Measurements from ENCODE around the gene RGS12. TPM values are rescaled to one million over a fixed set of nuclear protein-coding genes. Genes with fewer than 3 reads are reported as not detected.

The RGS12 gene
- total and polyA plus RNA-seq, 2 experiments from 2014 or later: 8.0 to 19.0 TPM

- TF ChIP-seq, protein P1, sequence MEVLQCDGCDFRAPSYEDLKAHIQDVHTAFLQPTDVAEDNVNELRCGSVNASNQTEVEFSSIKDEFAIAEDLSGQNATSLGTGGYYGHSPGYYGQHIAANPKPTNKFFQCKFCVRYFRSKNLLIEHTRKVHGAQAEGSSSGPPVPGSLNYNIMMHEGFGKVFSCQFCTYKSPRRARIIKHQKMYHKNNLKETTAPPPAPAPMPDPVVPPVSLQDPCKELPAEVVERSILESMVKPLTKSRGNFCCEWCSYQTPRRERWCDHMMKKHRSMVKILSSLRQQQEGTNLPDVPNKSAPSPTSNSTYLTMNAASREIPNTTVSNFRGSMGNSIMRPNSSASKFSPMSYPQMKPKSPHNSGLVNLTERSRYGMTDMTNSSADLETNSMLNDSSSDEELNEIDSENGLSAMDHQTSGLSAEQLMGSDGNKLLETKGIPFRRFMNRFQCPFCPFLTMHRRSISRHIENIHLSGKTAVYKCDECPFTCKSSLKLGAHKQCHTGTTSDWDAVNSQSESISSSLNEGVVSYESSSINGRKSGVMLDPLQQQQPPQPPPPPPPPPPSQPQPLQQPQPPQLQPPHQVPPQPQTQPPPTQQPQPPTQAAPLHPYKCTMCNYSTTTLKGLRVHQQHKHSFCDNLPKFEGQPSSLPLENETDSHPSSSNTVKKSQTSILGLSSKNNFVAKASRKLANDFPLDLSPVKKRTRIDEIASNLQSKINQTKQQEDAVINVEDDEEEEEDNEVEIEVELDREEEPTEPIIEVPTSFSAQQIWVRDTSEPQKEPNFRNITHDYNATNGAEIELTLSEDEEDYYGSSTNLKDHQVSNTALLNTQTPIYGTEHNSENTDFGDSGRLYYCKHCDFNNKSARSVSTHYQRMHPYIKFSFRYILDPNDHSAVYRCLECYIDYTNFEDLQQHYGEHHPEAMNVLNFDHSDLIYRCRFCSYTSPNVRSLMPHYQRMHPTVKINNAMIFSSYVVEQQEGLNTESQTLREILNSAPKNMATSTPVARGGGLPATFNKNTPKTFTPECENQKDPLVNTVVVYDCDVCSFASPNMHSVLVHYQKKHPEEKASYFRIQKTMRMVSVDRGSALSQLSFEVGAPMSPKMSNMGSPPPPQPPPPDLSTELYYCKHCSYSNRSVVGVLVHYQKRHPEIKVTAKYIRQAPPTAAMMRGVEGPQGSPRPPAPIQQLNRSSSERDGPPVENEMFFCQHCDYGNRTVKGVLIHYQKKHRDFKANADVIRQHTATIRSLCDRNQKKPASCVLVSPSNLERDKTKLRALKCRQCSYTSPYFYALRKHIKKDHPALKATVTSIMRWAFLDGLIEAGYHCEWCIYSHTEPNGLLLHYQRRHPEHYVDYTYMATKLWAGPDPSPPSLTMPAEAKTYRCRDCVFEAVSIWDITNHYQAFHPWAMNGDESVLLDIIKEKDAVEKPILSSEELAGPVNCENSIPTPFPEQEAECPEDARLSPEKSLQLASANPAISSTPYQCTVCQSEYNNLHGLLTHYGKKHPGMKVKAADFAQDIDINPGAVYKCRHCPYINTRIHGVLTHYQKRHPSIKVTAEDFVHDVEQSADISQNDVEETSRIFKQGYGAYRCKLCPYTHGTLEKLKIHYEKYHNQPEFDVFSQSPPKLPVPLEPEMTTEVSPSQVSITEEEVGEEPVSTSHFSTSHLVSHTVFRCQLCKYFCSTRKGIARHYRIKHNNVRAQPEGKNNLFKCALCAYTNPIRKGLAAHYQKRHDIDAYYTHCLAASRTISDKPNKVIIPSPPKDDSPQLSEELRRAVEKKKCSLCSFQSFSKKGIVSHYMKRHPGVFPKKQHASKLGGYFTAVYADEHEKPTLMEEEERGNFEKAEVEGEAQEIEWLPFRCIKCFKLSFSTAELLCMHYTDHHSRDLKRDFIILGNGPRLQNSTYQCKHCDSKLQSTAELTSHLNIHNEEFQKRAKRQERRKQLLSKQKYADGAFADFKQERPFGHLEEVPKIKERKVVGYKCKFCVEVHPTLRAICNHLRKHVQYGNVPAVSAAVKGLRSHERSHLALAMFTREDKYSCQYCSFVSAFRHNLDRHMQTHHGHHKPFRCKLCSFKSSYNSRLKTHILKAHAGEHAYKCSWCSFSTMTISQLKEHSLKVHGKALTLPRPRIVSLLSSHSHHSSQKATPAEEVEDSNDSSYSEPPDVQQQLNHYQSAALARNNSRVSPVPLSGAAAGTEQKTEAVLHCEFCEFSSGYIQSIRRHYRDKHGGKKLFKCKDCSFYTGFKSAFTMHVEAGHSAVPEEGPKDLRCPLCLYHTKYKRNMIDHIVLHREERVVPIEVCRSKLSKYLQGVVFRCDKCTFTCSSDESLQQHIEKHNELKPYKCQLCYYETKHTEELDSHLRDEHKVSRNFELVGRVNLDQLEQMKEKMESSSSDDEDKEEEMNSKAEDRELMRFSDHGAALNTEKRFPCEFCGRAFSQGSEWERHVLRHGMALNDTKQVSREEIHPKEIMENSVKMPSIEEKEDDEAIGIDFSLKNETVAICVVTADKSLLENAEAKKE (CRISPR knock-in tag; IDR thresholded peaks at IDR 0.05): no peak
- TF ChIP-seq ZNF114 (CRISPR knock-in tag; IDR thresholded peaks at IDR 0.05) (no peak), ZNF331 (CRISPR knock-in tag; IDR thresholded peaks at IDR 0.05; ENCODE audit: low read depth) (no peak), NANOG (IDR thresholded peaks at IDR 0.05; ENCODE audit: borderline replicate concordance) (no peak), JUNB (IDR thresholded peaks at IDR 0.05; ENCODE audit: unreplicated experiment) (no peak)
- TF ChIP-seq, protein P2, sequence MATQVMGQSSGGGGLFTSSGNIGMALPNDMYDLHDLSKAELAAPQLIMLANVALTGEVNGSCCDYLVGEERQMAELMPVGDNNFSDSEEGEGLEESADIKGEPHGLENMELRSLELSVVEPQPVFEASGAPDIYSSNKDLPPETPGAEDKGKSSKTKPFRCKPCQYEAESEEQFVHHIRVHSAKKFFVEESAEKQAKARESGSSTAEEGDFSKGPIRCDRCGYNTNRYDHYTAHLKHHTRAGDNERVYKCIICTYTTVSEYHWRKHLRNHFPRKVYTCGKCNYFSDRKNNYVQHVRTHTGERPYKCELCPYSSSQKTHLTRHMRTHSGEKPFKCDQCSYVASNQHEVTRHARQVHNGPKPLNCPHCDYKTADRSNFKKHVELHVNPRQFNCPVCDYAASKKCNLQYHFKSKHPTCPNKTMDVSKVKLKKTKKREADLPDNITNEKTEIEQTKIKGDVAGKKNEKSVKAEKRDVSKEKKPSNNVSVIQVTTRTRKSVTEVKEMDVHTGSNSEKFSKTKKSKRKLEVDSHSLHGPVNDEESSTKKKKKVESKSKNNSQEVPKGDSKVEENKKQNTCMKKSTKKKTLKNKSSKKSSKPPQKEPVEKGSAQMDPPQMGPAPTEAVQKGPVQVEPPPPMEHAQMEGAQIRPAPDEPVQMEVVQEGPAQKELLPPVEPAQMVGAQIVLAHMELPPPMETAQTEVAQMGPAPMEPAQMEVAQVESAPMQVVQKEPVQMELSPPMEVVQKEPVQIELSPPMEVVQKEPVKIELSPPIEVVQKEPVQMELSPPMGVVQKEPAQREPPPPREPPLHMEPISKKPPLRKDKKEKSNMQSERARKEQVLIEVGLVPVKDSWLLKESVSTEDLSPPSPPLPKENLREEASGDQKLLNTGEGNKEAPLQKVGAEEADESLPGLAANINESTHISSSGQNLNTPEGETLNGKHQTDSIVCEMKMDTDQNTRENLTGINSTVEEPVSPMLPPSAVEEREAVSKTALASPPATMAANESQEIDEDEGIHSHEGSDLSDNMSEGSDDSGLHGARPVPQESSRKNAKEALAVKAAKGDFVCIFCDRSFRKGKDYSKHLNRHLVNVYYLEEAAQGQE (IDR thresholded peaks at IDR 0.05; ENCODE audit: unreplicated experiment): no peak
Measured at GRCh38 chr4:3285558-3286334, 7.1 kb upstream of the RGS12 start (continued).

Data from GM23338 (cell line).